Ureter (tissue), 1 donor: ENCODE measurements around the gene PRR15L. TPM values are rescaled to one million over a fixed set of nuclear protein-coding genes. Genes with fewer than 3 reads are reported as not detected.

Source experiments
- total RNA-seq: library from RNA; stranded (reverse); gene quantifications from one replicate; pipeline ENCODE4 v1.2.4, GENCODE V29; 2023
- donor health status: DM: yes; HTN: yes; CAD: no.

PRR15L gene
- total RNA-seq, 1 donor from 2014 or later, result 12.2 TPM

Other genes starting within 250 kb of the PRR15L start
- 1.2 TPM for gene TBX21, start 224.6 kb downstream of the PRR15L start, total RNA-seq
- 27.2 TPM for gene OSBPL7, start 136.1 kb downstream of the PRR15L start, total RNA-seq
- 38.2 TPM for gene MRPL10, start 126.3 kb downstream of the PRR15L start, total RNA-seq
- gene LRRC46, start 126.2 kb downstream of the PRR15L start, total RNA-seq, result 0.31 TPM
- gene SCRN2, start 116.6 kb downstream of the PRR15L start, total RNA-seq, result 36.5 TPM
- gene SP6, start 106.7 kb downstream of the PRR15L start, total RNA-seq, result 9.2 TPM
- 22.7 TPM for gene SP2, start 61.6 kb downstream of the PRR15L start, total RNA-seq
- gene PNPO, start 16.3 kb downstream of the PRR15L start, total RNA-seq, result 40.9 TPM
- 207 TPM for gene CDK5RAP3, start 13.2 kb upstream of the PRR15L start, total RNA-seq
- gene COPZ2, start 79.9 kb upstream of the PRR15L start, total RNA-seq, result 29.1 TPM
- 143 TPM for gene NFE2L1, start 90.5 kb upstream of the PRR15L start, total RNA-seq
- 29.3 TPM for gene CBX1, start 143.6 kb upstream of the PRR15L start, total RNA-seq
- 24.3 TPM for gene SNX11, start 149.9 kb upstream of the PRR15L start, total RNA-seq